Caco-2 (cell line): ENCODE data around the gene RPL38. TPM values are rescaled to one million over a fixed set of nuclear protein-coding genes. Genes with fewer than 3 reads are reported as not detected.

Experiments
- BruUV-seq: library from RNA; stranded (reverse); fragments of 400-500 nt; replicated peaks from 2 replicates; lab custom pipeline; 2021; lab: Mats Ljungman, UMichigan
- CTCF ChIA-PET: fragments of 300-600 bp; sonication (Branson Sonifier 250); formaldehyde crosslinking; loops from one replicate; lab custom pipeline; 2022; ENCODE audit warnings: antibody characterized with exemption; lab: Charles Lee
- POLR2A ChIA-PET: fragments of 300-600 bp; sonication (Branson Sonifier 250); formaldehyde crosslinking; loops from one replicate; lab custom pipeline; 2022; ENCODE audit warnings: antibody characterized with exemption; lab: Charles Lee
- DNase-seq, 2 experiments: peaks; one replicate each; pipeline versions ENCODE4 v3.0.0 to v3.0.0-alpha.2; 2020 to 2022
- H3K27me3 ChIP-seq: replicated peaks from 2 replicates; pipeline ENCODE4 v1.6.0; 2011; ENCODE audit warnings: low read length; ENCODE audit not compliant: control insufficient read depth, insufficient read depth
- H3K36me3 ChIP-seq: 2 replicates; pipeline ENCODE4 v1.5.1; 2011; ENCODE audit warnings: low read length; ENCODE audit not compliant: control insufficient read depth, insufficient read depth
- H3K4me1 ChIP-seq: fragments of 250-450 bp; sonication (Bioruptor Pico); 2 replicates; pipeline ENCODE4 v1.5.1; 2020; ENCODE audit warnings: mild to moderate bottlenecking
- H3K4me3 ChIP-seq: 2 replicates; pipeline ENCODE4 v1.5.1; 2011; ENCODE audit warnings: low read depth, mild to moderate bottlenecking, control low read depth, low read length
- H3K9me3 ChIP-seq: fragments of 250-450 bp; sonication (Bioruptor Pico); 2 replicates; pipeline ENCODE4 v1.5.1; 2020; ENCODE audit warnings: mild to moderate bottlenecking, moderate library complexity
- H3K27ac Mint-ChIP-seq: one replicate; pipeline ENCODE4 v1.8.0; 2022; ENCODE audit warnings: mixed read lengths; ENCODE audit not compliant: unreplicated experiment
- H3K27me3 Mint-ChIP-seq: one replicate; pipeline ENCODE4 v1.8.0; 2022; ENCODE audit warnings: mixed read lengths; ENCODE audit not compliant: insufficient read depth, unreplicated experiment
- H3K36me3 Mint-ChIP-seq: one replicate; pipeline ENCODE4 v1.8.0; 2022; ENCODE audit warnings: mild to moderate bottlenecking, mixed read lengths; ENCODE audit not compliant: insufficient read depth, unreplicated experiment
- H3K4me1 Mint-ChIP-seq: one replicate; pipeline ENCODE4 v1.8.0; 2022; ENCODE audit warnings: low read depth, mixed read lengths; ENCODE audit not compliant: unreplicated experiment
- H3K4me3 Mint-ChIP-seq: one replicate; pipeline ENCODE4 v1.8.0; 2022; ENCODE audit warnings: mild to moderate bottlenecking, moderate library complexity, mixed read lengths; ENCODE audit not compliant: unreplicated experiment
- H3K9me3 Mint-ChIP-seq: one replicate; pipeline ENCODE4 v1.8.0; 2022; ENCODE audit warnings: mixed read lengths; ENCODE audit not compliant: unreplicated experiment
- CTCF ChIP-seq, 2 experiments: fragments of 200-600 bp in 1 of 2; IDR thresholded peaks; 1 replicate in 1 of 2; 2 replicates in 1 of 2; pipeline versions ENCODE4 v1.5.1 to v1.8.0; 2011 to 2022; ENCODE audit warnings: antibody characterized with exemption in 1 of 2, control low read depth in 1 of 2, inconsistent platforms in 1 of 2, low read depth in 1 of 2, low read length in 1 of 2, mild to moderate bottlenecking in 1 of 2, moderate library complexity in 1 of 2; ENCODE audit not compliant: insufficient read depth in 1 of 2, severe bottlenecking in 1 of 2, unreplicated experiment in 1 of 2
- intact Hi-C: fragments of 100-400 bp; cut with micrococcal nuclease; formaldehyde crosslinking; loops from one replicate; pipeline ENCODE4 v1.10.0; 2022; ENCODE audit not compliant: unreplicated experiment
- total RNA-seq: library from RNA; stranded (reverse); gene quantifications from 2 replicates; pipeline ENCODE4 v1.2.3, GENCODE V29; 2022

RPL38 gene
- total RNA-seq, 1 experiment from 2014 or later = 1,319 TPM

DNA sequence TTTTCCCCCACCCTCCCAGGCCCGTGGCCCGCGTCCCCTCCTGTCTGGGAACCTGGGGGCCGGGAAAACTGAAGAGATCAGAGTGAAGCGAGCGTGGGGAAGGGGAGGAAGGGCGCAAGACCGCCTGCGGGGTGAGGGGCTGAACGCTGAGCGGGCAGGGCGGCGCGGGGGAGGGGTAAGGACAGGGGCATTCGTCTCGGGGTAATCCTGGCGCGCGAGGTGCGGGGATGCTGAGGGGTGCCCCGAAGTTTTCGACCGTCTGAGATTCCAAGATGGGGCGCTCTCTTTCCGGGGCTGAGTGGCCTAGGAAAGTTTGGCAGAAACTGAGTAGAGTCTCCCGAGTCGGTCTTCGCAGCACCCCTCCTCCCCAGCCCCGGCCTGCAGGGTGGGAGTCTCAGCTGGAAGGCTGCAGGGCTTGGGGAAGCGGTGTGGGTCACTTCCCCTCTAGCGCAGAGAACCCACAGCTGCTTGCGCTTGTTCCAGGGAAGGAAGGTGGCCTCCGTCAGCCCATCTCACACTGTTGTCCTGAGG is 10.4 kb downstream of the RPL38 start:
- no peaks in the 10 kb centered on the region for H3K27me3 ChIP-seq
- H3K4me3 ChIP-seq = peak overlapping the region; percentile 67
- BruUV-seq = no TSS peak
- Mint-ChIP-seq H3K4me3 (peak overlapping the region; percentile 76), H3K9me3 (no peaks in the 10 kb centered on the region), H3K27ac (no peak overlapping the region), H3K27me3 (no peaks in the 10 kb centered on the region), H3K4me1 (peaks cover 26% of the 10 kb centered on the region), H3K36me3 (peaks cover 46% of the 10 kb centered on the region)
- no peaks in the 10 kb centered on the region for H3K36me3 ChIP-seq
- TF ChIP-seq CTCF (IDR thresholded peaks at IDR 0.05; ENCODE audit: insufficient read depth in 1 of 2, low read depth in 1 of 2, low read length in 1 of 2, severe bottlenecking in 1 of 2, unreplicated experiment in 1 of 2) = no peak
- H3K9me3 ChIP-seq = no peaks in the 10 kb centered on the region
- H3K4me1 ChIP-seq = peaks cover 21% of the 10 kb centered on the region
- intact Hi-C loops = loop anchor here (2.0 to 10.0 kb wide), 2 partner anchors 83 to 151 kb away; partner anchors contain the start of genes BTBD17 and GPR142
- no peak for DNase-seq
- ChIA-PET POLR2A (interaction anchor here (1.6 kb wide), 1 partner anchor 10 kb away, joined by 6 read pairs; the partner anchor contains the start of gene RPL38), CTCF (interaction anchor here (0.8 to 1.4 kb wide), 4 partner anchors 14 to 154 kb away, joined by 3 to 6 read pairs (median 5); no protein-coding TSS in a partner anchor)

DNA sequence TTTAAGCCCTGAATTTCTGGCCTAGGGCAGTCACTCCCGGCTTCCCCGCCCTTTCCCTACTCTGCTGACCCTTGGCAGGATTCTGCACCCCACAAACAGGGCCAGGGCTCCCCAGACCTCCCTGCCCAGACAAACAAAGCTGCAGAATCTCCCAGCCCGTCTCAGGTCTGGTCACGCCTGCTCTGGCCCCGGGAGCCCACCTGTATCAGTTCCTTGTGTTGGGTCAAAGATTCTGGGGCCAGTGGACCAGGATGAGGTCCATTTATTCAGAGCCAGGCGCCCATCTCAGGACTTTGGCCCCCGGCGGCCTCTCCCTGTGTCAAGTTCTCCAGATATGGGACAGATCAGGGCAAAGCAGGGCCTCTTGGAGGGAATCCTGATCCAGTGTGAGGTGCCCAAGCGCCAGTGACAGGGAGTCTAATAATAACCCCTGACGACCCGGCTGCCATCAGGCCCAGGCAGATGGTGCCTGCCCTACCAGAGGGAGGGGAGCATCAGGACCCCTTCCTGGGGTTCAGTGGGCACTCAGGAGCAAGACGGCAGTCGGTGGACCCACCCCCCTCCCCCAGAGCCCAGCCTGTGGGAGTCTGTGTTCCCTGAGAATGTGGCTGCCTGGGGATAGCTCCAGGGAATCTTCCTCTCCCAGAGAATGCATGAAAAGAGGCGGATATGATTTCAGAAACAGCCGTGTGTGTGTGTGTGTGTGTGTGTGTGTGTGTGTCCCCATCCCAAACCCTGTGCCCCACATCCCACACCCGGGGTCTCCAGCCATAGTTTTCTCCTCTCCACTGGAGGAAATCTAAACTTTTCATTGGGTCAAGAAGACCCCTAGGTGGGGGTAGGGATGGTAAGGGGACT is 11.2 kb downstream of the RPL38 start:
- no peak overlapping the region for H3K27ac Mint-ChIP-seq
- Histone ChIP-seq H3K4me3 (no peak overlapping the region), H3K36me3 (no peaks in the 10 kb centered on the region), H3K4me1 (peaks cover 21% of the 10 kb centered on the region), H3K27me3 (no peaks in the 10 kb centered on the region), H3K9me3 (no peaks in the 10 kb centered on the region)
- intact Hi-C loops = loop anchor here (10.0 kb wide), 1 partner anchor 150 kb away; the partner anchor contains the start of genes BTBD17 and GPR142
- DNase-seq = no peak
- H3K27me3 Mint-ChIP-seq = no peaks in the 10 kb centered on the region
- peak overlapping the region; percentile 76 for H3K4me3 Mint-ChIP-seq
- H3K4me1 Mint-ChIP-seq = peaks cover 26% of the 10 kb centered on the region
- ChIA-PET CTCF (interaction anchor here (0.6 to 0.7 kb wide), 2 partner anchors 17 to 82 kb away, joined by 3 to 4 read pairs; no protein-coding TSS in a partner anchor), POLR2A (interaction anchor here (0.5 kb wide), 1 partner anchor 16 kb away, joined by 3 read pairs; no protein-coding TSS in a partner anchor)
- no peaks in the 10 kb centered on the region for H3K9me3 Mint-ChIP-seq
- no TSS peak for BruUV-seq
- H3K36me3 Mint-ChIP-seq = peaks cover 38% of the 10 kb centered on the region
- no peak for TF ChIP-seq CTCF (IDR thresholded peaks at IDR 0.05; ENCODE audit: insufficient read depth in 1 of 2, low read depth in 1 of 2, low read length in 1 of 2, severe bottlenecking in 1 of 2, unreplicated experiment in 1 of 2)

DNA sequence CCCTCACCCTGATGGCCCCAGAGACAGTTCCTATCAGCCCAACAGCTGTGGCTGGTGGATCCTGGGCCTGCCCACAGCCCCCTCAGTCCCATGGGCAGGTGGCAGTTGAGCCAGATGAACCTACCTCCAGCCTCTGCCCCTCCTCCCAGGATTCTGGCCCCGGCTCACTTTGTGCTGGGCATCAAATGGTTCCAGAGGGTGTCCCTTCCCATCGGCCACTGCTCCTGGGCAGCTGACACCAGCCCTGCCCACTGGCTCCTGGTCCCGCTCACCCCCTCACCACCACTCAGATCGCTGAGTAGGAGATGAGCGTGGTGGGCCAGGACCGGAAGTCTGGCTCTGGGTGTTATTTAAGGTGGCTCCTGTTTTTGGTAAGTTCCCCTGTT is 11.9 kb downstream of the RPL38 start:
- TF ChIP-seq CTCF (IDR thresholded peaks at IDR 0.05; ENCODE audit: insufficient read depth in 1 of 2, low read depth in 1 of 2, low read length in 1 of 2, severe bottlenecking in 1 of 2, unreplicated experiment in 1 of 2) = no peak
- H3K36me3 Mint-ChIP-seq = peaks cover 32% of the 10 kb centered on the region
- DNase-seq = no peak
- Histone ChIP-seq H3K9me3 (no peaks in the 10 kb centered on the region), H3K4me1 (peaks cover 21% of the 10 kb centered on the region), H3K36me3 (no peaks in the 10 kb centered on the region), H3K4me3 (no peak overlapping the region), H3K27me3 (no peaks in the 10 kb centered on the region)
- peaks cover 24% of the 10 kb centered on the region for H3K4me1 Mint-ChIP-seq
- intact Hi-C loops = loop anchor here (10.0 kb wide), 1 partner anchor 149 kb away; the partner anchor contains the start of genes BTBD17 and GPR142
- ChIA-PET CTCF (no interaction called here), POLR2A (no interaction called here)
- H3K27me3 Mint-ChIP-seq = no peaks in the 10 kb centered on the region
- no peak overlapping the region for H3K27ac Mint-ChIP-seq
- no peak overlapping the region for H3K4me3 Mint-ChIP-seq
- BruUV-seq = no TSS peak
- no peaks in the 10 kb centered on the region for H3K9me3 Mint-ChIP-seq
